Mesothelial cell of epicardium (in vitro differentiated cells): ENCODE data around the gene NRSN2. TPM values are rescaled to one million over a fixed set of nuclear protein-coding genes. Genes with fewer than 3 reads are reported as not detected.
"Not testable (repeated sequence)": the region's sequence is repeated elsewhere in the genome, so short reads cannot be mapped to it uniquely, and the experiment has no call there.

ENCODE experiments used
- DNase-seq, 2 experiments: peaks; one replicate each; pipeline ENCODE4 v3.0.0; 2021; ENCODE audit warnings: low spot score in 2 of 2; ENCODE audit not compliant: unreplicated experiment in 2 of 2
- H3K27ac Mint-ChIP-seq: 2 replicates; pipeline ENCODE4 v1.8.0; 2021; ENCODE audit warnings: mixed read lengths
- H3K27me3 Mint-ChIP-seq: 2 replicates; pipeline ENCODE4 v1.8.0; 2021; ENCODE audit warnings: low read depth, mixed read lengths
- H3K36me3 Mint-ChIP-seq: 2 replicates; pipeline ENCODE4 v1.8.0; 2021; ENCODE audit warnings: mixed read lengths
- H3K4me1 Mint-ChIP-seq: 2 replicates; pipeline ENCODE4 v1.8.0; 2021; ENCODE audit warnings: mixed read lengths
- H3K4me3 Mint-ChIP-seq: 2 replicates; pipeline ENCODE4 v1.8.0; 2021; ENCODE audit warnings: mild to moderate bottlenecking, moderate library complexity, mixed read lengths
- H3K9me3 Mint-ChIP-seq: 2 replicates; pipeline ENCODE4 v1.8.0; 2021; ENCODE audit warnings: mixed read lengths
- total RNA-seq: library from RNA; stranded (reverse); gene quantifications from 3 replicates; pipeline ENCODE4 v1.2.1, GENCODE V29; 2021
- TF ChIP-seq, protein P1 (sequence below): fragments of 200-600 bp; sonication (generic); IDR thresholded peaks from one replicate; pipeline ENCODE4 v1.5.0; 2021; ENCODE audit warnings: antibody characterized with exemption; ENCODE audit not compliant: unreplicated experiment

The NRSN2 gene
- total RNA-seq, 1 donor from 2014 or later: 46.2 TPM

DNA sequence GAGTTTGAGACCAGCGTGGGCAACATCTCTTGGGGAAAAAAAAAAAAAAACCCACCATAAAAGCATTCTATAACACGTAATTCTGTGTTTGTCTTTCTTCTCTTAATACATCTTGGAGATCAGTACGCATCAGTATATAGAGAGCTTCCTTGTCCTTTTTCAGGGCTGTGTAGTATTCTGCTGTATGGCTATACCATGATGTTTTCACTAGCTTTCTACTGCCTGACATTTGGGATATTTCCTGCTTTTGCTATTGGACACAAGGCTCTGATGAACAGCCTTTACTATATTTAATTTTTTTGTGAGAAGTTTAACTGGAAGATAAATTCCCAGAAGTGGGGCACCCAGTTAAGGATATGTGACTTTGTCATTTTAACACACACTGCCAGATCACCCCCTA, 40.6 kb downstream of the NRSN2 start:
- Mint-ChIP-seq H3K27ac (no peak overlapping the region), H3K9me3 (no peaks in the 10 kb centered on the region), H3K27me3 (no peaks in the 10 kb centered on the region), H3K4me1 (no peaks in the 10 kb centered on the region), H3K4me3 (no peak overlapping the region), H3K36me3 (peaks cover 3% of the 10 kb centered on the region)
- no peak for DNase-seq
- TF ChIP-seq, protein P1, sequence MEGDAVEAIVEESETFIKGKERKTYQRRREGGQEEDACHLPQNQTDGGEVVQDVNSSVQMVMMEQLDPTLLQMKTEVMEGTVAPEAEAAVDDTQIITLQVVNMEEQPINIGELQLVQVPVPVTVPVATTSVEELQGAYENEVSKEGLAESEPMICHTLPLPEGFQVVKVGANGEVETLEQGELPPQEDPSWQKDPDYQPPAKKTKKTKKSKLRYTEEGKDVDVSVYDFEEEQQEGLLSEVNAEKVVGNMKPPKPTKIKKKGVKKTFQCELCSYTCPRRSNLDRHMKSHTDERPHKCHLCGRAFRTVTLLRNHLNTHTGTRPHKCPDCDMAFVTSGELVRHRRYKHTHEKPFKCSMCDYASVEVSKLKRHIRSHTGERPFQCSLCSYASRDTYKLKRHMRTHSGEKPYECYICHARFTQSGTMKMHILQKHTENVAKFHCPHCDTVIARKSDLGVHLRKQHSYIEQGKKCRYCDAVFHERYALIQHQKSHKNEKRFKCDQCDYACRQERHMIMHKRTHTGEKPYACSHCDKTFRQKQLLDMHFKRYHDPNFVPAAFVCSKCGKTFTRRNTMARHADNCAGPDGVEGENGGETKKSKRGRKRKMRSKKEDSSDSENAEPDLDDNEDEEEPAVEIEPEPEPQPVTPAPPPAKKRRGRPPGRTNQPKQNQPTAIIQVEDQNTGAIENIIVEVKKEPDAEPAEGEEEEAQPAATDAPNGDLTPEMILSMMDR: no peak

DNA sequence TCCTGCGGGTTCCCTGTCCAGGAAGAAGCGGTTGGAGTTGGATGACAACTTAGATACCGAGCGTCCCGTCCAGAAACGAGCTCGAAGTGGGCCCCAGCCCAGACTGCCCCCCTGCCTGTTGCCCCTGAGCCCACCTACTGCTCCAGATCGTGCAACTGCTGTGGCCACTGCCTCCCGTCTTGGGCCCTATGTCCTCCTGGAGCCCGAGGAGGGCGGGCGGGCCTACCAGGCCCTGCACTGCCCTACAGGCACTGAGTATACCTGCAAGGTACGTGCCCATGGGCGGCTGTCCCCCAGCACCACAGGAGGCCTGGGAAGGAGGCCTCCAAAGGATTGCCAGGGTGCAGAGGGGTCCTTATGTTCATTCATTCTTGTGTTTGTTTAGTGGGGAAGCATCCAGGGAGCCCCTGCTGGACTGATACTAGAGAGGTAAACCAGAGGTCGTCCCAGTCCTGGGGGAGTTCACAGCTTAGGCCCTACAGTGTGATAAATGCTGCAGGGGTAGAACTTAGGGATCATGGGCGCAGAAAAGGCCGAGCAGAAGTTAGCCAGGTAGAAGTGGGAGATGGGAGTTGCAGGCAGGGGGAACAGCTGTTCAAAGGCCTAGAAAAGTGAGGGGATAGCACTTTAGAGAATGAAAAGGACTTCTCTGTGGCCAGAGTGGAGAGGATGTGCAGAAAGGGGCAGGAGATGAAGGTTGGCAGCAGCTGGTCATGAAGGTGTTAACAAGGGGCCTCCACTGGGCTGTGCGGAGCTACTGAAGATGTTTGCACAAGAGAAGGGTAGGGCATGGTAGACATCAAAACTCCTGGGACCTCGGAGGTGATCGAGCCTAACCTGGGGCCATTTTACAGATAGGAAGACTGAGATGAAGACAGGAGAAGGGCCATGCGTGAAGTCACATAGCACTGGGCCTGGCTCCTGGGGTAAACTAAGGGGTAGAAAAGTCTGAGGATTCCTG, 41.4 kb downstream of the NRSN2 start:
- Mint-ChIP-seq H3K4me3 (no peak overlapping the region), H3K27ac (no peak overlapping the region), H3K27me3 (no peaks in the 10 kb centered on the region), H3K9me3 (no peaks in the 10 kb centered on the region), H3K36me3 (peaks cover 3% of the 10 kb centered on the region), H3K4me1 (no peaks in the 10 kb centered on the region)
- TF ChIP-seq, protein P1: no peak
- DNase-seq: no peak

DNA sequence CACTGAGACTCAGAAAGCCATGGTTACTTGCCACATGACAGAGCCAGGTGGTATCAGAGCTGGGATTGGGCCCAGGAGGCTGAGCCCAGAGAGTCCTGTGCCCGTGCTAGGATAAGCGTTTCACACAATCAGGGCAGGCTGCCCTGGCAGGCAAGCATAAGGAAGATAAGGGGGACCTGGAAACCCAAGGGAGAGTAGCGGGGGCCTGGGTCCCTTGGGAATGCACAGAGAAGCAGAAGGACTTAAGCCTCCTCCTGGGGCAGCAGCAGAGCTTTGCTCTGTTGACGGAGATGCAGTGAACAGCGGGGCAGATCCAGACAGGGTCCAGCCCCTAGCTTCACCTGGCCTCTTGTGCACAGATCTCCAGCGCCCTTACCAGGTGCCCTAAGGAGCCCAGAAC, 42.3 kb downstream of the NRSN2 start:
- TF ChIP-seq, protein P1: no peak
- Mint-ChIP-seq H3K27me3 (no peaks in the 10 kb centered on the region), H3K4me1 (no peaks in the 10 kb centered on the region), H3K27ac (no peak overlapping the region), H3K4me3 (no peak overlapping the region), H3K9me3 (no peaks in the 10 kb centered on the region), H3K36me3 (peaks cover 3% of the 10 kb centered on the region)
- no peak for DNase-seq

DNA sequence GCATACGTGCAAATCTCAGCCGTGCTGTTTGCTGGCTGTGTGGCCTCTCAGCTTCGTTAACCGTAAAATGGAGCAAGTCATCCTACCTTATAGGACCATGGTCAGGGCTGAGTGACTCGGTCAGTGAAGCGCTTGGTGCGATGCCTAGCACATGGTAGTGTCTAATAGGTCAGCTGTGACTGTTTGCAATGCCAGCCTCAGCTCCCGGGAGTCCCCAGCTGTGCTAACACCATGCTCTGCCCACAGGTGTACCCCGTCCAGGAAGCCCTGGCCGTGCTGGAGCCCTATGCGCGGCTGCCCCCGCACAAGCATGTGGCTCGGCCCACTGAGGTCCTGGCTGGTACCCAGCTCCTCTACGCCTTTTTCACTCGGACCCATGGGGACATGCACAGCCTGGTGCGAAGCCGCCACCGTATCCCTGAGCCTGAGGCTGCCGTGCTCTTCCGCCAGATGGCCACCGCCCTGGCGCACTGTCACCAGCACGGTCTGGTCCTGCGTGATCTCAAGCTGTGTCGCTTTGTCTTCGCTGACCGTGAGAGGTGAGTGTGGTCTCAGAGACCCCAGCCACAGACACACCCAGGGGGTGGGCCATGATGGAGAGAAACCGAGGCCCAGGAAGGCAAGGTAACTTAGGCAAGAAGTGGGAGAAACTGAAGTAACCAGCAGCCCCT, 44.3 kb downstream of the NRSN2 start:
- TF ChIP-seq, protein P1: no peak
- Mint-ChIP-seq H3K27ac (no peak overlapping the region), H3K36me3 (peaks cover 3% of the 10 kb centered on the region), H3K4me3 (no peak overlapping the region), H3K4me1 (no peaks in the 10 kb centered on the region), H3K27me3 (no peaks in the 10 kb centered on the region), H3K9me3 (no peaks in the 10 kb centered on the region)
- no peak for DNase-seq

DNA sequence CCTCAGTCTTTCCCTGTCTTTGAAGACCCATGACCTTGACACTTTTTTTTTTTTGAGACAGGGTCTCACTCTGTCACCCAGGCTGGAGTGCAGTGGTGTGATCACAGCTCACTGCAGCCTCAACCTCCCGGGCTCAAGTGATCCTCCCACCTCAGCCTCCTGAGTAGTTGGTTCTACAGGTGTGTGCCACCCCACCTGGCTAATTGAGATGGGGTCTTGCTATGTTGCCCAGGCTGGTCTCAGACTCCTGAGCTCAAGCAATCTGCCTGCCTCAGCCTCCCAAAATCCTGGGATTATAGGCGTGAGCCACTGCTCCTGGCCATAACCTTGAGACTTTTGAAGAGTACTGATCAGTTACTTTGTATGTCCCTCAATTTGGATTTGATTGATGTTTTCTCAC, 46.4 kb downstream of the NRSN2 start:
- H3K4me1 Mint-ChIP-seq, H3K36me3 Mint-ChIP-seq, H3K27ac Mint-ChIP-seq, H3K4me3 Mint-ChIP-seq, H3K9me3 Mint-ChIP-seq, H3K27me3 Mint-ChIP-seq, DNase-seq: not testable (repeated sequence)

DNA sequence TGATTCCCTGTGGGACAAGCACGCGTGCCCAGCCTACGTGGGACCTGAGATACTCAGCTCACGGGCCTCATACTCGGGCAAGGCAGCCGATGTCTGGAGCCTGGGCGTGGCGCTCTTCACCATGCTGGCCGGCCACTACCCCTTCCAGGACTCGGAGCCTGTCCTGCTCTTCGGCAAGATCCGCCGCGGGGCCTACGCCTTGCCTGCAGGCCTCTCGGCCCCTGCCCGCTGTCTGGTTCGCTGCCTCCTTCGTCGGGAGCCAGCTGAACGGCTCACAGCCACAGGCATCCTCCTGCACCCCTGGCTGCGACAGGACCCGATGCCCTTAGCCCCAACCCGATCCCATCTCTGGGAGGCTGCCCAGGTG, 49.3 kb downstream of the NRSN2 start:
- no peak overlapping the region for H3K27ac Mint-ChIP-seq
- TF ChIP-seq, protein P1: no peak
- H3K4me1 Mint-ChIP-seq: peaks cover 2% of the 10 kb centered on the region
- H3K4me3 Mint-ChIP-seq: no peak overlapping the region
- peaks cover 6% of the 10 kb centered on the region for H3K36me3 Mint-ChIP-seq
- no peaks in the 10 kb centered on the region for H3K9me3 Mint-ChIP-seq
- no peaks in the 10 kb centered on the region for H3K27me3 Mint-ChIP-seq
- no peak for DNase-seq
